SW 1271 (cell line): ENCODE measurements around the gene TRABD2B.

Experiments used
- DNase-seq, 2 experiments: peaks; one replicate each; lab custom pipeline; 2025; lab: John Stamatoyannopoulos, UW

TRABD2B gene

GRCh38 chr1:47992720-47993415 is 4.3 kb downstream of the TRABD2B start:
- DNase-seq = no peak

GRCh38 chr1:47991673-47992072 is 5.5 kb downstream of the TRABD2B start:
- no peak for DNase-seq

- peak in 1 of 2 experiments; percentile 10 for DNase-seq
These were observed 6.0 kb downstream of the TRABD2B start for GRCh38 chr1:47991187-47991586.

DNA sequence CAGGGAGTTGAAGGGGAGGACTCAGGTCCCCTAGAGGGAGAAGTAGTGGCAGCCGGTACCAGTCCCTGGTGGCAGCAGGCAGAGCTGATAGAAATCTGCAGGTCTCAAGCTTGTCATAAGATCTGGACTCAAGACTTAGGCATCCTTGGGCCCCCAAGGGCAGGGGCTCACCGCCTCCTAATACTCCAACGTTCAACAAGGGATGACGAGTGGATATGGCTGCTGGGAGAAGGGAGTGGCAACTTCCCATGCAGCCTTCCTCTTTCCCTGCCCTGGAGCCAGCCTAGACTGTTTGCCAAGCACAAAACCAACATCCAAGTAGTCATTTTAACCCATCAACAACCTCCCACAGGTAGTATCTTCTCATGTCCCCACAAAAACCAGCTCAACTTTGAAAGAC is 6.9 kb downstream of the TRABD2B start:
- DNase-seq = no peak

DNA sequence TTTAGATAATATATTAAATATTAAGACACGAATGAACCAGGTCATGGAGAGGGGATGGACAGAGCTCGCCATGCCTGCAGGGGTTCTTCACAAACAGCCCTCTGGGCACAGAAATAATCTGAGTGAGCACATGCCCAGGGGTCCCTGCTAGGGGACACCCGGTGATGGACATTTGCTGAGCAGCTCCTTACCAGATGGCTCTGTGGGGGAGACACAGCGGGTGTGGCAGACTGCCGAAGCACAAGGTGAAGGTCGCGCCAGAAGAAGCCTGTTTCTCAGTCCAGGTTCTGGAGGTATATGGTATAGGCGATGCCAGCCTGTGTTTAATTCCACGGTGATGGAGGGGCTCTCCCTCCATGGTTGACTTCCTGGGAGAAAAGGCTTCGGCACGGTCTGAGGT is 9.6 kb downstream of the TRABD2B start:
- no peak for DNase-seq

DNA sequence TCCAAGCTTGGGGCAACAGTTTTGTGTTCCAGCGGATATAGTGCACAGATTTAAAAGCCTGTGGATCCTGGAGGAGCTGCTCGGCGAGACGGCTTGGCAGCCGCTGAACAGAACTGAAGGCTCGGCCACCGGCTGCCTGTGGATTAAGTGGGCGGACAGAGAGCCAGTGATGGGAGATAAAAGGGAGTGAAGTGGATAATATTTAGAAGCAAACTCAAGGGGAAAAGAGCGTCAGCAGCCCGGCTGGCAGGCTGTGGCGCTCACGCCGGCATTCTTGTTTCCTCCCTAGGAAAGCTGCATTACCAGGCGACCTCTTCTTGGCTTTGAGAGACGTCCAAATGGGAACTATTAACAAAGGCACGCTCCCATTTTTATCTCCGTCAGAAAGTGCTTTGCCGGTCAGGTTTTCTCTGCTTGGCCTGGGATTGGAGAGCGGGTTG is 10.4 kb downstream of the TRABD2B start:
- DNase-seq = no peak

GRCh38 chr1:47985018-47985417 is 12.2 kb downstream of the TRABD2B start:
- no peak for DNase-seq

- no peak for DNase-seq
These were observed 12.9 kb downstream of the TRABD2B start for GRCh38 chr1:47984175-47984789.

DNA sequence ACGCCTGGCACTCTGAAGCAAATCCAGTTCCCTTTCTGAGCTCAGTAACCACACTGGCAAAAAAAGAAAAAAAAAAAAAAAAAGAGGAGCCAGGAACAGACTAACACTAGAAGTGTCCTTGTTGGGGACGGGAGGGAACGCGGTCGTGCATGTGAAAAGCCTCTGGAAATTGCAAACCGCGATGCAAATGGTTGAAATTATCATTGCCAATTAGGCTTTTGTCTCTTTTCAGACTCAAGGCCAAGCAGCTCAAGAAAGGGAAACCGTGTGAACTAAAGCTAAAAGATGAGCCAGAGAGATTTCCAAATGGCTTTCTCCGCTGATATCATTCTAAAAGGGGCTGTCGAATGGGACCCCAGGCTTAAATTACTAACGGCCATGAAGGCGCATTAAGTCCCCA is 13.5 kb downstream of the TRABD2B start:
- DNase-seq = no peak

DNA sequence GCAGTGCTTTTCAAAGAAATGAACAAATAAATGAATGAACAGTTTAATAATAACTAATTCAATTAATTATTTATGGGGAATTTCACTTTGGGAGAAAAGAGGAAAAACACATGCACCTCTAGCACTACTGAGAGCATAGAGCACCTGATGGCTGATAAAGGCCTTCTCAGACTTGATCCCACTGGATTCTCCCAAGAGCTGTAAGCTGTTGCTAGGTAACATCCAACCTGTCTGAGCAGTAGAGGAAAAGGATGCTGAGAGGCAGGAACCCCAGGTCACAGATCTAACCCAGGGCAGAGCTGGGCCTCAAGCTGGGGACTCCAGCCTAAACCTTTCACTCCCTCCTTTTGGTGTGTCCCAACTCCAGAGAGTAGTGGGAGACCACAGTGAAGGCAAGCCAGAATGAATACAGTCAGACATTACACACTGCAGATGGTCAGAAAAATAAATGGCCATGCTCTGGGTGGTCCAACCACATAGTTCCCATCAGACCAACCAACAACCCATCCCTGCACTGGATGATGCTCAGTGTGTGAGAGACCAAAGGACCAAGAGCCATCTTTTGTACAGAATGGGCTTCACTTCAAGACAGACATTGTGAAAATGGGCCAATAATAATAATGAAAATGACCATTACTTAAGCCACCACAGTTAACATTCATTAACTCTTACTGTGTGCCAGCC is 15.4 kb downstream of the TRABD2B start:
- DNase-seq = no peak

DNA sequence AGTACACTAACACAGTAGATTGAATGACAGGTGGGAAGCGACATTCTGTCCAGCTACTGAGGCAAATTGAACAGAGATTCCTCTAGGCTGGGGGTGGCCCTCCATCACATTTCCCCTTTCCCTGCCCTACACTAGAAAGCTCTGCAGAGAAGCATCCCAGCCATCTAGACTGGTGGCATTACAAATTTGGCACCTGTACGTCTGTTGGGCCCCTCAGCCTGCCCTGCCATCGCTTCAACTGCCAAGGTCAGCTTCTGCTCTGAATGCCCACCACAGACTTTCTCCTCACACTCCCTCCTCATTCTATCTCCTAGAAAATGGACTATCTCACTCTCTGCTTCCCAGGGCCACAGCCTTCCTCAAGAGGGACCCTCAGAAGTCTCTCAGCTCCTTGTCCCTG is 16.7 kb downstream of the TRABD2B start:
- DNase-seq = no peak

DNA sequence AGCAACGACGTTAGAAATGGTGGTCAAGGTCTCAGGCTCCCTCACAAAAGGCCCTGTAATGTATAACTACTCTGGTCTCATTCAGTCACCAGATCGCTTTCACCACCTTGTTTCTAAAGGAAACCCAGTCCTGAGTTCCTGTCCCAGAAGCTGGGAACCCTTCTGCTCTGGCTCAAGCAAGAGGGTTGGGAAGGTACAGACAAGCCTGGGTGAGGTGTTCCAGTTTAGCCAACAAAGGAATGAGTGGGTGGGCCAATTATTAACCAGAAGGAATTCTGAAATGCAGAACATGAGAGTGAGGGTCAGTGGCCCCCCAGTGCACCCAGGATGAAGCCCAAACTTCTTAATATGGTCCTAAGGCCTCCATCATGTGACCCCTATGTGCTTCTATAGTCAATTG is 17.5 kb downstream of the TRABD2B start:
- DNase-seq = no peak

DNA sequence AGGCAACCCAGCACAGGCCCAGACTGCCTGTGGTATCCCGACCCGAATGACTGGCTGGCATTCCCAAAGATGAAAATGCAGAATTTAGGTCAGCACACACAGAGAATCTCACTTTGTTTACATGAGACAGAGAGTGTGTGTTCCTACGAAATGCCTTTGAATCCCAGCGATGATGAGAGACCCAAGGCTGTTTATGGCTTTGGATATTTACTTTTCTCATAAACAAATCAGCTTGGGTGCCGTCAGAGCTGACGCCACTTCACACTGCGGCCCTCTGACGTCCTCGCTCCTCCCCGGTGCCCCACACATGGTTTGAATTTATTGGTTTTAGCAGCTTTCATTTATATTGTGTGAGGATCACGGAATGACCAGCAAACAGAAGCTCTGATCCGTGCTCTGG is 18.7 kb downstream of the TRABD2B start:
- DNase-seq = no peak

DNA sequence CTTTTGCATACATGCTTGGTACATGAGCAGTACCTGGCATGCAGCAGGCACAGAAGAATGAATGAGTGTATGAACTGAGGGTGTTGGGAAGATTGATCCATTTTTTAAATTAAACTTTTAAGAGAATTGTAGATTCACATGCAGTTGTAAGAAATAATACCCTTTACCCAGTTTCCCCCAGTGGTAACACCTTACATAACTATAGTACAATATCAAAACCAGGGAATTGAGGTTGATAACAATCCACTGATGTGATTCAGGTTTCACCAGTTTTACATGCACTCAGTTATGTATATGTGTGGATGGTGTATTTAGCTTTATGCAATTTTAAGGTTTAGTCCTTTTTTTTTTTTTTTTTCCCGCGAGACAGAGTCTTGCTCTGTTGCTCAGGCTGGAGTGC is 20.5 kb downstream of the TRABD2B start:
- no peak for DNase-seq

GRCh38 chr1:47976267-47976666 is 20.9 kb downstream of the TRABD2B start:
- no peak for DNase-seq

- DNase-seq = no peak
These were observed 21.8 kb downstream of the TRABD2B start for GRCh38 chr1:47975302-47975921.

DNA sequence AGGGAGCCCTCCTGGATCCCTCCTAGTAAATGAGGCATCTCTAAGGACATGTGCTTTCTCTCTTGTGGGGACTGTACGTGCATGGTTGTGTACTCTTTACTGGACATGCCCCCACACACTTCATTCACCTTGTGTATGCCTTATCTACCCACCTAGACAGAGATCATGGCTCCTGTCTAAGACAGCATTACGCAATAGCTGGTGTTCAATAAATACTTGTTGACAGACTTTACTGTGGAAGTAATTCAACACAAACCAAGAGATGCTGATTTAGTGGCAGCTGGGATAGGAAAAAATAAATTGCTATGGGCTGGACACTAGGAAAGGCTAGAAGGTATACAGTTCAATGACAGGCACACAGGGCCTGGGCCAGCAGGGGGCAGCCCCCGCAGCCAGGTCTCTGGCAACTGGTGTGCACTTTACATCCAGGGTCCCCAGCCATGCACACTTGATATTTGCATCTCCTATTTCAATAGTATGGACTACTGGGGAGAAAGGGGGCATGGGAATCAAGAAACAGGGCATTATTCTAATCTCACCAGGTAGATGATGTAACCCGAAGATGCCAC is 24.2 kb downstream of the TRABD2B start:
- DNase-seq = no peak

DNA sequence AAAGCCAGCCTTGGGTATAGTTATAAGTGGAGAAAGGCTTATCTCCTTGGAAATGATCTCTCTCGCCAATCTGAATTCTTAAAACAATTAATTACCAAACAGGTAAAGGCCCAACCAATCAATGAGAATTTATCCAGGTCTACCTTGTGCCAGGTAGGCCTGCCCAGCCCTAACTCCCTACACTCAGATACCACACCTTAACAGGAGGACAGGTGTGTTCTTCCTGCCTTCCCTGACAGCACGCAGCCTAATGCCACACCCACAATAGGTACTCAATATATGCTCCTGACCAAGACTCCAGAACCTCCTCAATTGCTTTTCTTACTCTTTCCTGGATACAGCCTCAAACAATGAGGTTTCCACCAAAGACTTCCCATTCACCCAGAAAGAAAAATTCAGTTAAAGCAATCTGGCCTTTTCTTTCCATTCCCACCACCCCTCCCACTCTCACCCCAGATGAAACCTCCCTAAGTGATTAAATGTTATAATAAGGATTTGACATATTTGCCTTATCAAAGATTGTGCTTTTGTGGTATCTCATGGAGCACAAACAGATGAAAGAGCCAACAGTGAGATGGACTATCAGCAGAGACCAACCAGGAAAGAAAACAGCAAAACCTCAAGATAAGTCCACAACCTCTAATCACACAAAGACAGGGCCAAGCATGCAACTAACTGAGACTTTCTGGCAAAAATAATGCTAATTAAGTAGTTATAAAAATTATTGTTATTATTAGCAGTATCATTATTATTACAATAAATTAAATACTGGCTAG is 25.6 kb downstream of the TRABD2B start:
- DNase-seq = no peak

DNA sequence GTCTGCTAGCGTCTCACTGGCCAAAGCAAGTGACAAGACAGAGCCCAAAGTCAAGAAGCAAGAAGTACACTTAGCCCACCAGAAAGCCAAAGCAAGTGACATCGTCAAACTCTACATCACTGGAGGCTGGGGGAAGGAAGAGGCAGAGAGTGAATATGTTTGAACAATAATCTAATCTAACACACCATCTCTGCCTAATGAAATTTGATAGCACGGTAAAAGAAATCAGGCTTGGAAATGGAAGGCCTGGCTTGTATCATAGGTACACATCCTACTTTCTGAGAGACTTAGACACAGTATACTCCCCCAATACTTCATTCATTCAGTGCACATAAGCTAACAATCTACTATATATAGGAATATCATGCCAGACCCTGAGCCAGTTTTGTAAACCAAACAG is 26.3 kb downstream of the TRABD2B start:
- no peak for DNase-seq

GRCh38 chr1:47969478-47969877 is 27.7 kb downstream of the TRABD2B start:
- no peak for DNase-seq

DNA sequence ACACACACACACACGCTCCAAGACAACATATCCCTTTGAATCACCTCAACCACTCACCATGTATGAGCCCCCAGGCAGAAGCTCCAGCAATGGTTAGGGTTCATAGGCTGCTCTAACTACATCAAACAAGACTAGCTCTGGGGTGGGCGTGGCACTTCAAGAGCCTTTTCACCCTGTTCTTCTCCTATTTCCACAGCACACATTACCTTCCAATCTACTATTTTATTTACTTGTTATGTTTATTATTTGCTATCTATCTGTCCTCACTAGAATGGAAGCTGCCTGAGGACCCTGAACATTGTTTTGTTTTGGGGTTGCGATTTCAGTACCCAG is 28.7 kb downstream of the TRABD2B start:
- no peak for DNase-seq
